Peyer's patch (tissue), 4 donors: ENCODE results near the gene TSPAN6. TPM values are rescaled to one million over a fixed set of nuclear protein-coding genes. Genes with fewer than 3 reads are reported as not detected.
A peak's percentile ranks its signal among the peaks of the same experiment; 100 is the strongest.

Experiments
- DNase-seq, 3 donors: peaks; one replicate each; pipeline ENCODE4 v3.0.0-alpha.2; 2017 to 2019
- H3K27ac ChIP-seq, 4 donors: fragments of 200-600 bp; sonication (generic); one replicate each; pipeline ENCODE4 v1.5.1; 2016 to 2019
- H3K27me3 ChIP-seq, 2 donors: fragments of 200-600 bp; sonication (generic); one replicate each; pipeline ENCODE4 v1.5.1; 2019
- H3K36me3 ChIP-seq, 3 donors: fragments of 200-600 bp; sonication (generic); one replicate each; pipeline ENCODE4 v1.5.1; 2016 to 2019
- H3K4me1 ChIP-seq, 4 donors: fragments of 200-600 bp; sonication (generic); one replicate each; pipeline ENCODE4 v1.5.1; 2016 to 2019
- H3K4me3 ChIP-seq, 4 donors: fragments of 200-600 bp; sonication (generic); 1 replicate in 3 of 4; 2 replicates in 1 of 4; pipeline ENCODE4 v1.5.1; 2016 to 2019; ENCODE audit warnings: mild to moderate bottlenecking in 1 of 4
- H3K9me3 ChIP-seq, 4 donors: fragments of 200-600 bp; sonication (generic); one replicate each; pipeline ENCODE4 v1.5.1; 2016 to 2019; ENCODE audit warnings: mild to moderate bottlenecking in 1 of 4
- POLR2A ChIP-seq, 2 donors: fragments of 450-650 bp; IDR thresholded peaks; one replicate each; pipeline ENCODE4 v1.5.1; 2017; ENCODE audit warnings: antibody characterized with exemption in 2 of 2, mild to moderate bottlenecking in 2 of 2, moderate library complexity in 2 of 2
- total RNA-seq, 4 donors: library from RNA; depleted of rRNA; stranded (reverse); fragments of >200 nt; gene quantifications; one replicate each; pipeline ENCODE4 v1.1.0, GENCODE V29; 2016
- TF ChIP-seq, protein P1 (sequence below), 6 experiments: fragments of 450-650 bp in 4 of 6; fragments of 200-600 bp in 2 of 6; sonication (generic) in 1 of 6; IDR thresholded peaks; one replicate each; pipeline ENCODE4 v1.5.1; 2017 to 2019; ENCODE audit warnings: antibody characterized with exemption in 6 of 6, mild to moderate bottlenecking in 3 of 6, moderate library complexity in 1 of 6

TSPAN6 gene
- total RNA-seq, 4 donors from 2014 or later: 19.0 to 42.9 (median 29.9) TPM

DNA sequence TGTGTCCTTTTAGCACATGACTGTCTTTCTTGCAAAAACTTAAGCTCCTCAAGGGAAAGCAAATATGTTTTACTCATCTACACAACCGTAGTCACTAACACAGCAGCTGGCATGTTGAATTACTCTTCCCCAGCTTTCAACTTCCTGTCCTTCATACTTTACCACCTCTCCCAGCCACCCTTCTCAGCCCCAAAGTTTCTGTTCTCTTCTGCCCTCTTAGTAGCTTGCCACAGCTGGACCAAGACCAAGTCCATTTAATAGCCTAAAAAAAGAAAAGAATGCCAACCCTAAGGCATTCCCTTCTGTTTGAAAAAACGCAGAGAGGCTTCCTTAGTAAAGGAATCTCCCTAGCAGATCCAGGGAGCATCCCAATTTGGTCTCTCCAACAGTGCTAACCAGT is 44.1 kb upstream of the TSPAN6 start:
- no peaks in the 10 kb centered on the region for H3K4me1 ChIP-seq
- no peak for TF ChIP-seq POLR2A (IDR thresholded peaks at IDR 0.05)
- TF ChIP-seq, protein P1, sequence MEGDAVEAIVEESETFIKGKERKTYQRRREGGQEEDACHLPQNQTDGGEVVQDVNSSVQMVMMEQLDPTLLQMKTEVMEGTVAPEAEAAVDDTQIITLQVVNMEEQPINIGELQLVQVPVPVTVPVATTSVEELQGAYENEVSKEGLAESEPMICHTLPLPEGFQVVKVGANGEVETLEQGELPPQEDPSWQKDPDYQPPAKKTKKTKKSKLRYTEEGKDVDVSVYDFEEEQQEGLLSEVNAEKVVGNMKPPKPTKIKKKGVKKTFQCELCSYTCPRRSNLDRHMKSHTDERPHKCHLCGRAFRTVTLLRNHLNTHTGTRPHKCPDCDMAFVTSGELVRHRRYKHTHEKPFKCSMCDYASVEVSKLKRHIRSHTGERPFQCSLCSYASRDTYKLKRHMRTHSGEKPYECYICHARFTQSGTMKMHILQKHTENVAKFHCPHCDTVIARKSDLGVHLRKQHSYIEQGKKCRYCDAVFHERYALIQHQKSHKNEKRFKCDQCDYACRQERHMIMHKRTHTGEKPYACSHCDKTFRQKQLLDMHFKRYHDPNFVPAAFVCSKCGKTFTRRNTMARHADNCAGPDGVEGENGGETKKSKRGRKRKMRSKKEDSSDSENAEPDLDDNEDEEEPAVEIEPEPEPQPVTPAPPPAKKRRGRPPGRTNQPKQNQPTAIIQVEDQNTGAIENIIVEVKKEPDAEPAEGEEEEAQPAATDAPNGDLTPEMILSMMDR (IDR thresholded peaks at IDR 0.05): no peak
- no peaks in the 10 kb centered on the region for H3K27me3 ChIP-seq
- DNase-seq: no peak
- H3K36me3 ChIP-seq: no peaks in the 10 kb centered on the region
- H3K27ac ChIP-seq: no peak overlapping the region
- no peak overlapping the region for H3K4me3 ChIP-seq
- no peaks in the 10 kb centered on the region for H3K9me3 ChIP-seq

DNA sequence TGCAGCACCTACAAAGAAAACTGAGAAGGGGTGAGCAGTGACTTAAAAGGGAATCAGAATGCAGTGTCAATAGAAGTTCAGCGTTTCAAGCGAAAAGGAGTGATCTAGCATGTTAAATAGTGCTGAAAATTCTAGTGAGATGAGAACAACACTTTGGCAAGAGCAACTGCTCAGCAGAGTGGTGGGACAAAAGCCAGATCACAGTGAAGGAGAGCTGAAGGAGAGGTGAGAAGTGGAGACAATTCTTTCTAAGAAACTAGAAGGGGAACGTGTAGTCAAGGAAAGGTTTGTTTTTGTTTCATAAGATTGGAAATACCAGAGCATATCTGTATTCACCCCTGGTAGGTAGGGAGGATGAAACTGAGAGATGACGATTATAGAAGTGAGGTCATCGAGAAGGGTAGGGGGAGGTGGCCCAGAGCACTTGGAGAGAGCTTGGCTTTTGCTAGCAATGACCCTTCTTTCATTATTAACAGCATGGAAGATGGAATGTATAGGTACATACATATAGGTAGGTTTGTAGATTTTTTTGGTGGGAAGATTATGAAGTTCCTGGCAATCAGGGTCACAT is 41.1 kb upstream of the TSPAN6 start:
- no peaks in the 10 kb centered on the region for H3K27me3 ChIP-seq
- H3K4me3 ChIP-seq: no peak overlapping the region
- TF ChIP-seq, protein P1 (IDR thresholded peaks at IDR 0.05): no peak
- no peak for TF ChIP-seq POLR2A (IDR thresholded peaks at IDR 0.05)
- no peak overlapping the region for H3K27ac ChIP-seq
- DNase-seq: no peak
- no peaks in the 10 kb centered on the region for H3K9me3 ChIP-seq
- no peaks in the 10 kb centered on the region for H3K36me3 ChIP-seq
- H3K4me1 ChIP-seq: no peaks in the 10 kb centered on the region

DNA sequence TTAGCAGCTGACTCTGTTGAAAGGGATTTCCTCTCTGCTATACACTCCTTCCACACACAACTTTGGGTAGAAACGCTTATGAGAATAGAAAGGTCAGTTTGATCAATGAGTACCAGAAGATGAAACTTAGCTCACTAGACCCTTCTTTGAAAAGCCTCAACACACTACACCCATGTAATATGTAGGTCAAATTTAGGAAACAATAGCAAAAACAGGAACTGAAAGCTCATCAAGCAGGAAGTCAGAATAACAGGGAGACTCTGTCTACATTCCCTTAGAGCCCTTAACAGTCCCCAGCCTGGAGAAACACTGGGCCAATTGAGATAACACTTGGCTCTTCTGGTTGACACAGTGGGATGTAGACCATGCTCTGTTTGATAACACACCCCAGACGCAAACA is 38.1 kb upstream of the TSPAN6 start:
- Histone ChIP-seq H3K27ac (no peak overlapping the region), H3K9me3 (no peaks in the 10 kb centered on the region), H3K36me3 (no peaks in the 10 kb centered on the region), H3K4me3 (no peak overlapping the region), H3K27me3 (no peaks in the 10 kb centered on the region), H3K4me1 (no peaks in the 10 kb centered on the region)
- no peak for DNase-seq
- no peak for TF ChIP-seq POLR2A (IDR thresholded peaks at IDR 0.05)
- TF ChIP-seq, protein P1 (IDR thresholded peaks at IDR 0.05): no peak

DNA sequence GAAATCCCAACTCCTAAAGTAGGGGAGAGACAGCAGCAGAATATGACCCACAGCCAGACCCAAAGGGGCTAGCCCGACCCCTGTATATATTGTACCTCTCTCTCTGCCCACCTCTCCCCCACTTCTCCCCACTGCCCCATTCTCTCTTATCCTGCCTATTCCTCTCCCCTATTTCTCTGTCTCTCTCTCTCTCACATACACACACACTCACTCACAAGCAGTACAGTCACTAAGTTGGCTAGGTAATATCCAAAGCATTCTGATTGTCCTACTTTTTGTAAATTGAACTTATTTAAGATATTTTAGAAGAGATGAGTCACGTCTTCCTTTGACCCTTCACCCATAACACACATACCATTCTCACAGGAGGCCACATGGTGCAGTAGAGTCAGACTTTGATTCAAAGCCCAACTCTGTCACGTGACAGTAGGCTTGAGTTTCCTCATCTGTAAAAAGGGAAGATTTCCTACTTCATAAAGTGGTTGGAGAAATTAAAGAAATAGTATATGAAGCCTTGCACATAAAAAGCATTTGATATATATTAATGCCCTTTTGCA is 36.9 kb upstream of the TSPAN6 start:
- no peak for DNase-seq
- H3K4me3 ChIP-seq: no peak overlapping the region
- H3K27ac ChIP-seq: peak overlapping the region in 1 of 4 donors; percentile 52
- no peaks in the 10 kb centered on the region for H3K4me1 ChIP-seq
- H3K36me3 ChIP-seq: no peaks in the 10 kb centered on the region
- no peaks in the 10 kb centered on the region for H3K27me3 ChIP-seq
- no peaks in the 10 kb centered on the region for H3K9me3 ChIP-seq
- TF ChIP-seq, protein P1 (IDR thresholded peaks at IDR 0.05): no peak
- no peak for TF ChIP-seq POLR2A (IDR thresholded peaks at IDR 0.05)

- no peak for DNase-seq
- Histone ChIP-seq H3K27me3 (no peaks in the 10 kb centered on the region), H3K9me3 (no peaks in the 10 kb centered on the region), H3K36me3 (no peaks in the 10 kb centered on the region), H3K27ac (peak overlapping the region in 1 of 4 donors; percentile 52), H3K4me1 (no peaks in the 10 kb centered on the region), H3K4me3 (no peak overlapping the region)
- no peak for TF ChIP-seq POLR2A (IDR thresholded peaks at IDR 0.05)
- TF ChIP-seq, protein P1 (IDR thresholded peaks at IDR 0.05): no peak
Observed at GRCh38 chrX:100672966-100673365, 36.4 kb upstream of the TSPAN6 start.
